GM21526 (cell line): ENCODE measurements around the gene EPX.
"Not testable (repeated sequence)": the region's sequence is repeated elsewhere in the genome, so short reads cannot be mapped to it uniquely, and the experiment has no call there.

Experiments
- ATAC-seq: cut with Tn5 transposase; IDR thresholded peaks from one replicate; pipeline ENCODE4 v1.9.1; 2021; ENCODE audit warnings: moderate library complexity; ENCODE audit not compliant: unreplicated experiment, low FRiP score

The EPX gene, protein sequence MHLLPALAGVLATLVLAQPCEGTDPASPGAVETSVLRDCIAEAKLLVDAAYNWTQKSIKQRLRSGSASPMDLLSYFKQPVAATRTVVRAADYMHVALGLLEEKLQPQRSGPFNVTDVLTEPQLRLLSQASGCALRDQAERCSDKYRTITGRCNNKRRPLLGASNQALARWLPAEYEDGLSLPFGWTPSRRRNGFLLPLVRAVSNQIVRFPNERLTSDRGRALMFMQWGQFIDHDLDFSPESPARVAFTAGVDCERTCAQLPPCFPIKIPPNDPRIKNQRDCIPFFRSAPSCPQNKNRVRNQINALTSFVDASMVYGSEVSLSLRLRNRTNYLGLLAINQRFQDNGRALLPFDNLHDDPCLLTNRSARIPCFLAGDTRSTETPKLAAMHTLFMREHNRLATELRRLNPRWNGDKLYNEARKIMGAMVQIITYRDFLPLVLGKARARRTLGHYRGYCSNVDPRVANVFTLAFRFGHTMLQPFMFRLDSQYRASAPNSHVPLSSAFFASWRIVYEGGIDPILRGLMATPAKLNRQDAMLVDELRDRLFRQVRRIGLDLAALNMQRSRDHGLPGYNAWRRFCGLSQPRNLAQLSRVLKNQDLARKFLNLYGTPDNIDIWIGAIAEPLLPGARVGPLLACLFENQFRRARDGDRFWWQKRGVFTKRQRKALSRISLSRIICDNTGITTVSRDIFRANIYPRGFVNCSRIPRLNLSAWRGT

DNA sequence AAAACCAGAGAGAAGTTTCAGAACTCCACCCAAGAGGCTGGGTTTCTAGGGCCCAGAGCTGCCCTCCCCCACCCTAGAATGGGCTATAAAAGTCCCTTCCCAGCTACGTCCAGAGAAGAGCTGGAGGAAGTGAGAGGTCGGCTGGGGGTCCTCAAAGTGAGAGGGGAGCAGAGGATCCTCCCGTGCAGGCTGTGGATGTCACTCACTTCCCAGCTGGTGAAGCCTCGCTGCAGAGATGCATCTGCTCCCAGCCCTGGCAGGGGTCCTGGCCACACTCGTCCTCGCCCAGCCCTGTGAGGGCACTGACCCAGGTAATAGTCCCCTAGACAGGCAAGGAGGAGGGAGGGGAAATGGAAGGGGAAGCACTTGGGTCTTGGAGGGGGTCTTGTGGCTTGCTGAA lies at the start of gene EPX:
Gene EPX, plus strand, starts transcription at position 115 of the 400 bp plus-strand sequence. Its CDS starts 121 bp downstream, at position 236.
- ATAC-seq: no peak

DNA sequence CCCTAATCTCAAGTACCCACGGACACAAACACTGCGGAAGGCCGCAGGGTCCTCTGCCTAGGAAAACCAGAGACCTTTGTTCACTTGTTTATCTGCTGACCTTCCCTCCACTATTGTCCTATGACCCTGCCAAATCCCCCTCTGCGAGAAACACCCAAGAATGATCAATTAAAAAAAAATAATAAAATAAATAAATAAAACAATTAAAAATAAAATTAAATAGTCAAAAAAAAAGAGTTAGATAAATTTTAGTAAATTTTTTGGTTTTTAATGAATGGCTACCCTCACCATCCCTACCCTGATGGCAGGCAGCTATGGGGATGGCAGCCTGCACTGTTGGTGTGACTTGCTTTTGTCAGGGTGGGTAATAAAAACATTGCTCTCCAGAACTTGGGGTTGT lies 49.2 kb upstream of the EPX start:
- not testable (repeated sequence) for ATAC-seq

DNA sequence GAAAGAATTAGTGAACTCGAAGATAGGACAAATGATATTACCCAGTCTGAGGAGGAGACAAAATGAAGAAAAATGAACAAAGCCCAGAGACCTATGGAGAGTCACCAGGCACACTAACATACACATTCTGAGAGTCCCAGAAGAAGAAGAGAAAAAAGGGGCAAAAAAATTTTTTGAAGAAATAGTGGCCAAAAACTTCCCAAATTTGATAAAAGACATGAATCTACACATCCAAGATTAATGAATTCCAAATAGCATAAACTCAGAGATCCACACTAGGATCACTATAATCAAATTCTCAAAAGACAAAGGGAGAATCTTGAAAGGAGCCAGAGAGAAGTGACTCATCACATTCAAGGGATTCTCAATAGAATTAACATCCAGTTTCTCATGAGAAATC lies 47.7 kb upstream of the EPX start:
- ATAC-seq: no peak

DNA sequence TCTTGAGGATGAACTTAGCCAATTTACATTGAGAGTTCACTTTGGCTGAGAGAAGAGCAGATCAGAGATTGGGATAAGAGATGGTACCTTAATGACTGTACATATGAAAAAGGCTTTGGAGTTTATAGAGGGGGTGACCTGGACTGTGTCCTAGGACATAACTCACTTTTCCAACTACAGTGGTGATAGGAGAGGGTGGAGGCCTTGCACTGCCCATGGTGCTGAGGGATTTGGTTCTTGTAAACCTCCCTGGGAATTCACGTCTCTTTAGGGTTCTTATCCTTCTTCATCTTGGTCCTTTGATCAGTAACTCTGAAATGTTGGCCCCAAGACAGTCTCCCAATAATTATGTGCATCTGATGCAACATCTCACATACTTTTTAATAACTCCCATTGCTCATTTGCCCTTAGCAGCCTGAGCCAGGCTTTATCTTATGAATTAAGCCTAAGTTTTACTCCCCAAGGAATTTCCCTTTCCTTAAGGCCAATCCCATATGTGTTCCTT lies 44.5 kb upstream of the EPX start, which contains the start of gene OR4D1:
Gene OR4D1, plus strand, starts transcription at position 455 of the 505 bp plus-strand sequence. CDS start 6,770 bp downstream, outside the sequence.
- ATAC-seq: no peak

DNA sequence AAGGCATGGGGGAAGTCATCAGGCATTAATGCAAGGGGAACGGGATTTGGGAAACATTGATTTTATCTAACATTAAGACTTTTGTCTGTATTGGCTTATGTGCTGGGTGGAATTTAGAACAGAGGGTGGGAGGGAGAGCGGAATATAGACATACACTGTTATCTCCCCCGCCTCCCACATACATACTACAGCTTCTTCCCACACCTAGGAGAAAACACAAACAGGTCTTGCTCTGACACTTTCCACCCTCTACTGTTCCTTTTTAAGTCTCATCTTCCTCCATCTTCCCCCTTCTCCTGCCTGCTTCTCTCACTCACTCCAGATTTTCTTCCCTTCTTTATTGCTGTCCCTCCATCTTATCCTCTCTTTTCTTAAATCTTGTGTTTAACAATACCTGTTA lies 43.9 kb upstream of the EPX start:
- ATAC-seq: no peak

DNA sequence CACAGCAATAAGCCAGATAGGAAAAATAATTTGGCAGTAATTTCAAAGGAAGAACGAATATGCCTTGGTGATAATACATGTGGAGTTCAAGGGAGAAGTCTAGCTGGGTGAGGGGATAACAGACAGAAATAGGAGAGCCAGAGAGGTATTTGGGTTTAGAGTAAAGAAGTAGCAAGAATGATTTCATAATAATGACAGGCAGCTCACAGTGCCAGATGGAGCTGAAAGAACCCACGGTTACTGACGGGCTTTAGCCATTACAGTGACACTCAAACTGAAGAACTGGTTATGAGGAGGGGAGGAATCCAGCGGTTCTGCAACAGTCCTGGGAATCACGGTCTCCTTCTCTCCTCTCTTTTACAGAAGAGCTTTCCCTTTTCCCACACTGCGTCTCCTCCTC lies 42.1 kb upstream of the EPX start:
- ATAC-seq: no peak

DNA sequence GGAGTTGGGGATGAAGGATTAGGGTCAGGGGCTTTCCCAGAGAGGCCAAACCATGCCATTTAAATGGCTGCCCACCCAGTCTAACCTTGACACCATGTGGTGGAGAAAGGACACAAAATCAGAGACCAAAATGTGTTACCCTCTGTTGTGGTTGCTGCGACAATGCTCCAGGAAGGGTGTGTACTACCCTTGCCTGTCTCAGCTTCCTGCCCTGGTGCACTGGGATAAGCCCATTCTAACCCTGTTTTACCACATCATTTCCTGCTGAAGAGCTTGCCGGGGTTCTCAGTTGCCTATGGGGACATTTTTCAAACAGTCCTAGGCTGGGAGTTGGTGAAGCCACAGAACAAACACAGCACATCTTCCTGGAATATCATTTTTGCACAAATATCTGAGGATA lies 39.5 kb upstream of the EPX start:
- no peak for ATAC-seq

DNA sequence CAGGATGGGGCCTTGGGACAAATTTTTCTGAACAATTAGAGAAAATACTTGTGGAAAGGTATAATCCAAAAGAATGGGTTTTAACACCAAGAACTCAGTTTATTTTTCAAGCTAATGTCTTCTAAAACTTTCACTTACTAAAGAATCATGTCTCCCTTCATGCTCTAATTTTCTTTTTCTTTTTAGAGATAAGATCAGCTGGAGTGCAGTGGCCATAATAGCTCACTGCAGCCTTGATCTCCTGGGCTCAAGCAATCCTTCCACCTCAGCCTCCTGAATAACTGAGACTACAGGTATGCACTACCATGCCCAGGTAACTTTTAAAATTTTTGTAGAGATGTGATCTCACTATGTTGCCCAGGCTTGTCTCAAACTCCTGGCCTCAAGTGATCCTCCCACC lies 38.9 kb upstream of the EPX start:
- ATAC-seq: no peak

DNA sequence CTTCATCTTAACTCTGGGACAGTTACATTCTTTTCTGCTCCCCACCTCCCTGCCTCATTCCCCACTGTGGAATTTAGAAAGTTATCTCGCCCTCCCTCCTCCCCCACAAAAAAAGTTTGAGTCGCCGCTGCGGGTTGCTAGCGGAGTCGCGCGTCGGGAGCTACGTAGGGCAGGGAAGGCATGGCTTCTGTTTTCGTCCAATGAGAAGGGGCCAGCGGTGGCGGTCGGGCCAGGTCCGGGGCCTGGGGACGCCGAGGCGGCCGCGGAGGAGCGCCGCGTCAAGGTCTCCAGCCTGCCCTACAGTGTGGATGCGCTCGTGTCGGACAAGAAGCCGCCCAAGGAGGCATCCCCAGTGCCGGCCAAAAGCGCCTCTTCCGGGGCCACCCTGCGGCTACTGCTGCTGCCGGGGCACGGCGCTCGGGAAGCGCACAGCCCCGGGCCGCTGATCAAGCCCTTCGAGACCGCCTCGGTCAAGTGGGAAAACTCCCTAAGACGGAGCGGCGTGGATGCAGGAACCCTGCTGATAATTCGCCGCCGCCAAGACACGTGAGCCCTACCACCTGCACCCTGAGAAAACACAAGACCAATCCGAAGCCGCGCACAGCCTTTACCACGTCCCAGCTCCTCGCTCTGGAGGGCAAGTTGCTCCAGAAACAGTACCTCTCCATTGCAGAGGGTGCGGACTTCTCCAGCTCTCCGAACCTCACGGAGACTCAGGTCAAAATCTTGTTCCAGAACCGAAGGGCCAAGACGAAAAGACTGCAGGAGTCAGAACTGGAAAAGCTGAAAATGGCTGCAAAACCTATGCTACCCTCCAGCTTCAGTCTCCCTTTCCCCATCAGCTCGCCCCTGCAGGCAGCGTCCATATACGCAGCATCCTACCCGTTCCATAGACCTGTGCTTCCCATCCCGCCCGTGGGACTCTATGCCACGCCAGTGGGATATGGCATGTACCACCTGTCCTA lies 35.4 kb upstream of the EPX start:
- no peak for ATAC-seq

DNA sequence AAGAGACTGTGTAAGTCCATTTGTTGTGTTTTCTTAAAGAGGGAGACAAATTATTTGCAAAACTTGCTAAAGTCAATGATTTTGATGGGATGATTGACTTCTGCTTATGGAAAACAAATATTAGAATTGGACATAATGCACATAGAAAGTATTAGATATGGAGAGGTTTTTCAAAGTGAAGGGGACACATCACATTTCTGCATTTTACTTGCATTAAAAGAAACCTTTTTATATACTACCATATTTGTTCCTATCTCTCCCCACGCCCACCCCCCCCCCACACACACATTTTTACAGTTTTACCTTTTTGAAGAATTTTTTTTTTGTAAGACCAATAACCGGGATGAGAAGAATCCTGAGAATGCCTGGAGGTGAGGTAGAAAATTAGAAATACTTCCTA lies 34.3 kb upstream of the EPX start:
- no peak for ATAC-seq

DNA sequence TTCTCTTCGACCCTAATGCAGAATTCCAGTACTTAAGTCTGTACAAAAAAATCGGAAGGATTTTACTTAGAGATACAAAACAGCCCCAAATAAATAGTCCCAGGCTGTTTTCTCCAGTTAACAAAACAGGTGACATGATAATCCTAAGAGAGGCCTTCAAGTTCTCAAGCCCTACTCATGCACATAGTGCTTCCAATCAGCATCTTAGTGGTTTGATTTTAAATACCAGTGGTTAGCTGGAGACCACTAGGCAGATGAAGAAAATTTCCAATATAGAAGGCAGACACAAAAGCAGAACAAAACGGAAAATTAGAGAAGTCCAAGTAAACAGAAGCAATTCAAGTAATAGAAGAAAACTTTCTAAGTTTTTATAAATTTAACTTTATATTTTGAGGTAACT lies 31.0 kb upstream of the EPX start:
- ATAC-seq: no peak

DNA sequence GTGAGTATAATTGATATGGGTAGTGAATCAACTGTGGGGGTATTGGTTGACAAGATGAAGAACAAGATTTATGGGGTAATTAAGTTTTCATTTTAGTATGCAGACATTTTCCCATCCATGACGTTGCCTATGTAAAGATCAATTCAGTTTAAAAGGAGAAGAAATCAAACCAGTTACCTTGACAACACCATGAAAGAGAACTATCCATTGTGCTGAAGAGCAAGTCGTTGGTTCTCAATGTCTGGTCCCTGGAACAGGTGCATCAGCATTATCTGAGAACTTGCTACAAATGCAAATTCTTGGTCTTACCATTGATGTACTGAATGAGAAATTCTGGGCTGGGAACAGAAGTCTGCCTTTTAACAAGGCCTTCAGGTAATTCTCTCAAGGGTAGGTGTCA lies 26.5 kb upstream of the EPX start:
- ATAC-seq: no peak

DNA sequence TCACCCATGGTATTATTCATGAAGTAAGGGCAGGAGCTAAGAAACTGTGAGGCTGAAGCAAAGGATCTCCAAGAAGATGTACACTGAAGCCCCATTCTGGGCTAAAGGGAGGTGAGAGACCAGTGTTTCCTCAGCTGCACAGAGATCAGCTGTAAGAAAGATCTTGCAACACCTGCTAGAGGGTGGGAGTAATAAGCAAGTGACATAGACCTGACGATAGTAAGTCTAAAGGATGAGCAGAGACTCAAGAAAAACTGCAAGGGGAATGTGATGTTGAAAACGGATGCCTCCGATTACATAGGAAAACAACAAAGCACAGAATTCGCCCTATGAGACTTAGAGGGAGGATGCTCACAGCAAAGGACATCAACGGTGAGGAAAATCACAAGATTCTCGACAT lies 25.8 kb upstream of the EPX start, which contains the start of gene OR4D2:
Gene OR4D2, plus strand, starts transcription at position 301 of the 400 bp plus-strand sequence. CDS start 2,674 bp downstream, outside the sequence.
- ATAC-seq: no peak

DNA sequence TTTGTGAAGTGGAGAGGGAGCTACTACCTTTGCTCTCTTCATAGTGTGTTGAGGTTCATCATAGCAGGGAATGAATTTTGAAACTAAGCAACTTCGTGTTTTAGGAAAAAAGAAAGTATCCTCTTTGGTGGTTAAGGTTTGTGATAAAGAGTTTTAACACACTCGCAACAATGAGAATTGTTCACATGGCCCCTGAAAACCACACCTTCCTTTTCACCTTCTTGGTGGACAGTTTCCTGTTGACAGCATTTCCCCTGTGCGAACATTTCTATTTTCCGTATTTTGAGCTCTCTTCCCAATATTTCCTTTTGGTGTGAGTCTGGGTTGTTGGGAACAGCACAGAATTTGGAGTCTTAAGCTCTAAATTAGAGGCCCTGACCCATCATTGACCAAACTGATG lies 21.9 kb upstream of the EPX start:
- no peak for ATAC-seq

DNA sequence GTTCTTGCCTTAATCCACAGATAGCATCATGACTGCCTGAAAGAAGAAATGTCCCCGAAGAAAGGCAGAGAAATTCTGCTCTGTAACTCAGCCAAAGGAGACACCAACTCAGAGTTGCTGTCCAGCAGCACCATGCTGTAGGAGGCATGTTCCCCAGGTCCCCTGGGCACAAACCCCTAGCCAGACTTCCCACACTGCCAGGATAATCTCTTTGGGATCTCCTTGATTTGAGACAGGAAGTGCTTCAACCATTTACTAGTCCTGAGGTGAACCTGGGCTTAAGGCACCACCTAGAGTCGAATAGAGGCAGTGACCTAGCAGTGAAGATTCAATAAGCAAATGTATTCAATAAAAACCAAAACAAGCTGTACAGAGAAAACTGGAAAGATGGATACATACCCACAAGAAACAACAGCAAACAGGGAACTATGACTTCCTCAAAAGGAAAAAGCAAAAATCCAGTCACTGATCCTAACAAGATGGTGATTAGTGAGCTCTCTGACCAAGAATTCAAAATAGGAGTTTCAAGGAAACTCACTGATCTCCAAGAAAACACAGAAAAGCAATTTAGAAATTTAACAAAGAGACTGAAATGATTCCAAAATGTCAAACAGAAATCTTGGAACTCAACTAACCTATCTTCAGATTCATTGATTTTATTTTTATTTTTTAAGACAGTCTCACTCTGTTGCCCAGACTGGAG lies 20.0 kb upstream of the EPX start:
- no peak for ATAC-seq

DNA sequence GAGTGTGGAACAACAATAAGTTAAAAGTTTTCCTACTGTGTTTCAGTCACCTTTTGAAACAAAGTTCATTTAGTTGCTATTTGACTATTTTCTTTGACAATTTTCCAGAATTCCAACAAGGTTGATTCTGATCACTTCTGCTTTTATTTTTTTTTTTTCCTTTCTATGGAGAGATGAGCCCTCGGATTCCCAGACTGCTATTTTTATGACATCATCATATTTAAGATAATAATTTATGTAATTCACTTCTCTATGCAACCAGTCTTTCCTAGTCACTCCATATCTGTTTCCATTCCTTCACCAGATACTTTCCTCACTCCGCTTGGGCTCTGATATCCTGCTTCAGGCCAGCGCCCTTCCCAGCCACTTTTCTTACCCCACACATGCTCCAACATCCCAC lies 17.7 kb upstream of the EPX start:
- no peak for ATAC-seq

DNA sequence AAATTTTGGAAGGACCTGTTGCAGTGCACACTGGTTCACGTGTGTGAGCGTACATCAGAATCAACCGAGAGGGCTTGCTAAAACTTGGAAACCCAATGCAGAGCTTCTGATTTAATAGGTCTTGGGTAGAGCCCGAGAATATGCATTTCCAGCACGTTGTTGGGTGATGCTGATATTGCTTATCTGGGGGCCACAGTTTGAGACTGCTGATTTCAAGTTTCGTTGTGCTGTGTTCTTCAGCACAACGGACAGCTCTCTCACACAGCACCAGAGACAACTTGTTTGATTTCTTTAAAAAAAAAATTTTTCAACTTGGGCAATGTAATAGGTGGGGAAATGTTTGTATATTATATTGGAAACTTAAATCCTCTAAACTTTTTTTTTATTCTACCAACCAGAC lies 16.3 kb upstream of the EPX start:
- no peak for ATAC-seq

DNA sequence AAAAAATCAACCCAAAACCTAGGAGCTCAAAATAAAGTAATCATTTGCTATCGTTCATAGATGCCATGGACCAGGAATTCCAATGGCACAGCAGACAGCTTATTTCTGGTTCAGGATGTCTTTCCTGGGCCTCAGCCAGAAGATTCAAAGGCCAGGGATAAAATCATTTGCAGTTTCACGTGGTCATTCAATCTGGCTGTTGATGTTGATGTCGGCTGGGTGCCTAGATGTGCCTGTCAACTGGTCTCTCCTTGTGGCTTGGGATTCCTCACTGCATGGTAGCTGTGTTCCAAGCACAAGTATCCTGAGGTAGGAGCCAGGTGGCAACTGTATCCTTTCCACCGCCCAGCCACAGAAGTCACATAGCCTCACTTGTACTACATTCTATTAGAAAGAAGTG lies 10.7 kb upstream of the EPX start:
- ATAC-seq: no peak

DNA sequence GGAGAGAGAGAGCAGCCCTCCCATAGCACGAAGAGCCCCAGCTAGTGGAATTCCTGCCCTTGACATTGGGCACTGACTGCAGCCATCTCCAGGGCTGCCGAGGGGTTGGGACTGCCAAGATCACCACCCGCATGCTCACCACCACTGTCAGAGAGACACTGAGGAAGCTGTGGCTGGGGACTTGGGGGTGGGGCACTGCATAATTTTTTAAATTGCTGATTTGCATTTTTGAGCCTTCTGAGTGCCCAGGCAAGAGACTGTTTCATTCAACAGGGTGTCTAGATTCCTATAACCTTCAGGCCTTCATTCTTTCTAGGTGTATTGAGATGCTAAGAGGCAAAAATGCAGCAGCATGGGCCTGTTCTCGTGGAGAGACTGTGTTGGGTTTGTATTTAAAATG lies 9.0 kb upstream of the EPX start:
- no peak for ATAC-seq
